NCI-H146 treated with DMSO at 0.1 percent for 48 hours (cell line): Measurements from ENCODE around the gene WDR5.
A peak's percentile ranks its signal among the peaks of the same experiment; 100 is the strongest.

Source experiments
- DNase-seq: peaks from one replicate; lab custom pipeline; 2025; ENCODE audit not compliant: unreplicated experiment; lab: John Stamatoyannopoulos, UW

The WDR5 gene

GRCh38 chr9:134131471-134132207 is 4.2 kb upstream of the WDR5 start:
- no peak for DNase-seq

DNA sequence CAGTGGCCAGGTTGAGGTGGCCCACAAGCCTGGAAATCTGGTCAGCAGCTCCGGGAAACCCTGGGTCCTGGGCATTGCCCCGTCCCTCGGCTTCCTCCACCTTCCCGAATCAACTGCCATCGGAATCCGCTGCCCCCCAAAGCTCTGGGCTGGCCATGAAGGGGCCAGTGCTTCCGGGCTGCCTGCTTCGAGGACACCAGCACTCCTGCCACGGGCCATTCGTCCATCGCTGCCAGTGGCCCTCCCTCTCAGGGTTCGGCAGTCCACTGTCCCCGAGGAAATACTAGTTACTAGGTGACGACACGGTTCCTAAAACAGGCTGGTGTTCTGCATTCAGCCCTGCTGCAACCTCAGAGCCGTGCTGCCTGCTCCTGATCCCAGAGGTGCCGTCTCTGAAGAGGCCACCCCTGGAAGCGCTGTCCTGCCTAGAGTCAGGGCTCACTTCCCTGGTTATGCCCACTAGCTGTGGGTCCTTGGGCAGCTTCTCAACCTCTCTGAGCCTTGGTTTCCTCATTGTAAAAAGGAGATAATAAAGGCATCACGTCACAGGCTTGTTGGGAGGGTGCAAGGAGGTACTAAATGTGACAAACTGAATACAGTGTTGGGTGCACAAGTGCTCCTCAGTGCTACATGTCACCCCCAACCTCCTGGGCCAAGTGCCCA is 3.5 kb upstream of the WDR5 start:
- no peak for DNase-seq

DNA sequence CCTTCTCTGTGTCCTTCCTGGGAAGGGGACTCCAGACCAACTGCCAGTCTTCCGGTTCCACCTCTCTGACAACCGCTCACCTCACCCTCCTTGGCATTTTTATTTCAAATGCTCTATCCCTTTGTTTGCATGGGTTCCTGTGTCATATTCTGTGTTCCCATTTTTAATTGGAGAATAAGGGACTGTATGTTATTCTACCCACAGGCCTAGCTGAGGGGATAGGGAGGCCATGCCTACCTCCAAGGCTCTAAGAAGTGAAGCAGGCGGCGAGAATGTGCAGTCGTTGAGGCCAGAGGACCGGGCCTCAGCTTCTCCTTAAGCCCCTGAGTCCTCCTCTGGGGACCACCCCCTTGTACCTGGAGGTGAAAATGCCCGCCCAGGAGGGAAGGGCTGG is 936 bp upstream of the WDR5 start:
- DNase-seq: peak; percentile 17

- no peak for DNase-seq
Measured at GRCh38 chr9:134136118-134136995, 475 bp downstream of the WDR5 start.

DNA sequence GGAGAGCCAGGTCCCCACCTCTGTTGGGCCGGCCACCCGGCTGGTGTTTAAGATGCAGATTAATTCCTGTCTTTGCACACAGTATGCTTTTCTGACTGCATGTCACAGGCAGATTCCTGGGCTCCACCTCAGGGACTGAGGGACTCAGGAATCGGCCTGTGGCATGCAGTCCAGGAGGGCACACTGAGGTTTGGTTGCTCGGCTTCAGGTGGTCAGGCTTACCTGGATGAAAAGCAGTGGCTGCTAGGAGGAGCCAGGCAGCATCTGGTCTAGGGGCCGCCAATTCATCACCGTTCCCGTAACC is 1.1 kb downstream of the WDR5 start:
- no peak for DNase-seq

DNA sequence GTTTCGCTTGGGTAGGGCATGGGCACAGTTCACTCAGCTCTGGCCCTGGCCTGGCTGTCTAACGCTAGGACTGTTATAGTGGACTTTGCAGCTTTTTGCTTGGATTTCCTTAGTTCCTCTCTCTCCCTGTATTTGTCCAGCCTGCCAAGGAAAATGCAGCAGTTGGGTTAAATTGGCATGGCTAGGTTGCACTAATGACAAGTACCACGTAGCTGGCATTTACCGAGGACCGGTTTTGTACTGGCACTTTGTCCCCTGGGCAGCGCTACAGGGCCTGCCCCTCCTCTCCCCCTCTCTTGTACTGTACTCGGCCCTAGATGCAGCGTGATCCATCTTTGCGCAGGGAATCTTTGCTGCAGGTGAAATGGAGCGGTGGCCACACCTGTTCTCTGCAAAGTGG is 2.4 kb downstream of the WDR5 start:
- DNase-seq: no peak

DNA sequence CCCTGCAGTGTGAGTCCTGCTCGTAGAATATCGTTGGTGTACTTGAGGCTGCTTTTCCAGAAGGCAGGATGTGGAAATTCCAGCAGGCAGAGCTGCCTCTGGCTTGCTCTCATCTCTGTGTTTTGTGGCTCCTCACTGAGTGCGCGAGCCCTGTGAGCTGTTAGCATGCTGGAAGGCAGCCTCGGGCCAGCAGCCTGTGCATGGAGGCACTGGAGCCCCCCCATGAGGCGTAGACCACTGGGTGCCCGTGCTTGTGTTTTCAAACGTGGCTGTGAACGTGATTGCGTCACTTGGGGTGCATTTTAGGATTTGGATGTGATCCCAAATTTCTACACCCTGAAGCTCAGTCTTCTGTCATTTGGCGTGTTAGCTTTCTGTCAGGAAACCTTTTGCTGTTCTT is 3.2 kb downstream of the WDR5 start:
- no peak for DNase-seq

DNA sequence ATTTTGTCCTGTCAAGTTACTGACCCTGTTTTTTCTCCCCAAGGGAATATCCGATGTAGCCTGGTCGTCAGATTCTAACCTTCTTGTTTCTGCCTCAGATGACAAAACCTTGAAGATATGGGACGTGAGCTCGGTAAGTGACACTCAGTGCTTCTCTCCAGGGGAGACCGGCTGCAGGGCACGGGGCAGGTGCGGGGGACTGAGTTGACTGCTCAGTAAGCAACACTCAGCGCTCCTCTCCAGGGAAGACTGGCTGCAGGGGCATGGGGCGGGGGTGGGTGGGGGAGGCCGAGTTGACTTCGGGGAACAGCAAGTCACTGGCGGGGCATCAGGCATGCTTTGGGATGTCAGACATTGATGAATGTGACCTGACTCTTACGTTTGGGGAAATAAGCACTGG is 6.0 kb downstream of the WDR5 start:
- no peak for DNase-seq

DNA sequence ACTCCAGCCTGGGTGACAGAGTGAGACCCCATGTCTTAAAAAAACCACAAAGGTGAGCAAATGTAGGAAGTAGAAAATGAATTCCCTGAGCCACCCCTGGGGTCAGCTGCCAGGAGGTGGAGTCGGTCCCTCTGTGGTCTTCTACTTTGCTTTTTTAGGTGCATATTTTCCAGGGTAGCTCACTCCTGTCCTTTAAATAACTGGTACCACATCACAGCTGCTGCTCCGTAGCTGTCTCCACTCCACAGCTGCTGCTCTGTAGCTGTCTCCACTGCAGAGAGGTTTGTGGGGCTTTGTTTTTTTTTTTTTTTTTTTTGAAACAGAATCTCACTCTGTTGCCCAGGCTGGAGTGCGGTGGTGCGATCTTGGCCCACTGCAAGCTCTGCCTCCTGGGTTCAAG is 8.9 kb downstream of the WDR5 start:
- no peak for DNase-seq

GRCh38 chr9:134145262-134145661 is 9.4 kb downstream of the WDR5 start:
- DNase-seq: no peak

- no peak for DNase-seq
Measured at GRCh38 chr9:134146774-134147493, 11.1 kb downstream of the WDR5 start.

- no peak for DNase-seq
Measured at GRCh38 chr9:134149380-134149779, 13.5 kb downstream of the WDR5 start.

DNA sequence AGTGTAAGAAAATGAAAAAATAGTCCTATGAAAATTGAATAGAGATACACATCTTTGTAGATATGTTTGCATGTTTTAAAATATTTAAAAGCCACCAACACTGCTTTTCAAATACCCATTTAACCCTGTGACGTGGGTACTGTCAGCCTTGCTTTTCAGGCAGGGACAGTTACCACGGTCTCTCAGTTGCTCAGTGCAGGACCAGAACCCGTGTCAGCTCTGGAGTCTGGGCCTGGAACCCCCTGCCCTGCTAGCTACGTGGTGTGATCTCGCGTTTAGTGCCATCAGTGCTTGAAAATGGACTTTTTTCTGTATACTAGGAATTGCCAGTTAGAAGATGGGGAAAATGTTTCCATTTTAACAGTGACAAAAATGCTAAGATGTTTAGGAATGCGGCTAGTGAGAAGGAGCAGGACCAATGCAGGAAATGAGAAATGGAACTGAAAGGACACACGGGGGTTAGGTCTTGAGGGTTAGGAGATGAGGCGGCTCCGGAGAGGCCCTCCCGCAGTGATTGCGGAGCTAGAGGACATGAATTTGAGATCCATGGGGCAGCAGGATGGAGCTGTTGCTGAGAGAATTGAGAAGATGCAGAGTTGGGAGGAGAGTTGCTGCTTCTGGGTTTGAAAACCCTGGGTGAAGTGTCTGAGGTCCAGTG is 14.8 kb downstream of the WDR5 start:
- no peak for DNase-seq

DNA sequence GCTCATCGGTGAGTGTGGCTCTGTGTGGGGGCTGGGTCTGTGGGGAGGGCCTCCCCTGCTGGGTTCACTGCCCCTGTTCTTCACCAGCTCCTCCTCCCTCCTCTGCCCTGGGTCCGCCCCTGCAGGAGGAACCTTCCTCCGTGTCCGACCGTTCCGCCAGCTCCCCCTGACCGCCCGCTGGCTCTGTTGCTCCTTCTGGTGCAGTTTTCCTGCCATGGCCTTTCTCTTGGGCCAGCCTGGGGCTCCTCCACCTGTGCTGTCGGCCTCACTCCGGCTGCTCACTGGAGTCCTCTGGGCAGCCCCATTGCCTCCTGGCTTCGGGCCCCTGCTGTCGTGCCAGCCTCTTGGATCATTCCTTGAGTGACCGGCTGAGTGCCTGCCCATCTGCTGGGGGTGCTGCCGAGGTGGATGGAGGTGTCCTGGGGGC is 16.2 kb downstream of the WDR5 start:
- DNase-seq: no peak

DNA sequence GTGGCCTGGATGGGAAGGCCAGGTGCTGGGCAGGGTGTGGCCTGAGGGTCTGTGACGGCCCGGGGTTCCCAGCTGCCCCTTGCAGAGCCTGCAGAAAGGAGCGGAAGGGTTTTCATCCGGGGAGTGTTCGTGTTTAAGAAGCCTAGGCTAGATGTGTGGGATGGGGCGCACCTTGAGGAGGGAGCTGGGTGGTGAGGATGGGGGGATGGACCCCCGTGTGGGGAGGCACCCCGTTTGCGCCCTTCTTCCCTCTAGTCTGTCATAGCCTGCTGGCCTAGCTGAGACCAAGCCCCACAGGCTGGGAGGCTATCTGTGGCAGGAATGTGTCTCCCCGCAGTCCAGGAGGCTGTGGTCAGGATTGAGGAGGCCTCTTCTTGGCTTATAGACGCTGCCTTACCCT is 16.6 kb downstream of the WDR5 start:
- no peak for DNase-seq

- DNase-seq: no peak
Measured at GRCh38 chr9:134153450-134153849, 17.6 kb downstream of the WDR5 start.

DNA sequence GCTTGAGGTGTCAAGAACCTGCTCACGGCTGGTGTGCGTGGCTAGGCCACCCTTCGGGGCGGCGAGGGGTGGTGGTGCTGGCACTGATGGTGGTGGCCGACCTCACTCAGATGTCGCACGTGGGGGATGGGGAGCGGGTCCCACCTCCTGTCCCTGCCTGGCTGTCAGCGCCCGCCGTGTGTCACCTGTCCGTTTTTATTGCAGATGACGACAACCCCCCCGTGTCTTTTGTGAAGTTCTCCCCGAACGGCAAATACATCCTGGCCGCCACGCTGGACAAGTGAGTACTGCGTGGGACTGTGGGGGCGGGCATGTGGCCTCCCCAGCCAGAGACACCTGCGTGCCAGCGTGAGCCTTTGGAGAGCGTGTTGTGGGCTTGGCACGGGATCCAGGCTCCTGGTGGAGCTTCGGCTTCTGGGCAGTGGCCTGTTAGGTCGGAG is 18.4 kb downstream of the WDR5 start:
- DNase-seq: no peak

DNA sequence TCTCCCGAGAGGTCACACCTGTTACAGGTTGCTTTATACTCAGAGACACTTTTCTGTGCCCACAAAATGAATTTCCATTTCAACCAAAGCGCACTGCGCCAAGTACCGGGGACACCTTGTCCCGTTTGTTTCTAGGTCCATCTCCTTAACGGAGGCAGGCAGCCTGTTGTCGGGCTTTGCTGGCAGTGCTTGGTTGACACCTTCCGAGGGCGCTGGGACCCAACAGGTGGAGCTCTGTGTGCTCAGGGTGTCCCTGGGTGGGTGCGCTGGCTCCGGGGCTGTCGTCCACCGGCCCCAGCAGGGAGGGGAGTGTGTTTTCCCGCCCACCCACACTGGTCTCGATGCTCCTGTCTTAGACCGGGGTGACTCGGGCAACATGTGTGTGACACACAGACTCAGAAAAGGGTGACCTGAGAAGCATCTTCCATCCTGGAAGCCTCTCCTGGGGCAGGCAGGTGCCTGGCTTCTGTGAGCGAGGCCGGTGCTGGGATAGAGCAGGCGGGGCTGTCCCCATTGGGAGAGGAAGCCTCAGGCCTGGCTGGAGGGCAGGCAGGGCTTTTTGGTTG is 20.0 kb downstream of the WDR5 start:
- no peak for DNase-seq

DNA sequence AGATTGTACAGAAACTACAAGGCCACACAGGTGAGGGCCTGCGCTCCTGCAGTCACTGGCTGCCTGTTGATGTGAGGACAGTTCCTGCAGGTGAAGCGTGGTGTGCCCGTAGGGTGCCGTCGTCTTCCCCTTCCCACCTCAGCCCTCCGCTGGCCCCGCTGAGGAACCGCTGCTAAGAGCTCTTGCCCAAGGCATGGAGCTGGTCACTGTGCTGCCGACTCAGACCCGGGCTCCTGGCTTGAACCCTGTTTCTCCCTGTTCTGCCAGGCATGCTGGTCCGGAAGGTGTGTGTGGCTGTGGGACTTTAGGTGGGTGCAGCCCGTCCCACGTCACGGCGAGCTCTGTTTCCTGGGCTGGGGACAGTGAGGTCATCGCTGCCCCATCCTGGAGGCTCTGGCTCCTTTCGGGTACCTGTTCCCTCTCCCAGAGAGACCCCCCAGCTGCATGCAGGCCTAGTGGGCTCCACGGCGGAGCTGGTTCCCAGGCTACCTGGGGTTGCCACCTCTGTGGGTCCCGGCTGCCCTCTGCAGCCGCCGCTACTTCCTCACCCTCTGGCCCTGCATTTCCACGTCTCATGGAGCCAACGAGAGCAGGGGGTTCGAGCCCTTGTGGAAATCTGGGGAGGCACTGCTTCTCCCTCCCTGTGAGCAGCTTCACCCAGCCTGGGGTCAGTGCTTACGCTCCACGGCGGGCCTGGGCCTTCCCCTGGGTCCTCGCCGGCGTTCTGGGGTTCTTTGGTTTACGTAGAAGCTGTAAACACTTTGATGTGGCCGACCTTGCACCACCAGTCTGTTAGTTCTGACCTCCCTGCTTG is 20.9 kb downstream of the WDR5 start:
- no peak for DNase-seq
